GM19395 (cell line): Measurements from ENCODE around the gene VDR.

Experiments used
- ATAC-seq: cut with Tn5 transposase; IDR thresholded peaks from one replicate; pipeline ENCODE4 v1.9.1; 2021; ENCODE audit warnings: mild to moderate bottlenecking, moderate library complexity; ENCODE audit not compliant: unreplicated experiment

VDR gene

DNA sequence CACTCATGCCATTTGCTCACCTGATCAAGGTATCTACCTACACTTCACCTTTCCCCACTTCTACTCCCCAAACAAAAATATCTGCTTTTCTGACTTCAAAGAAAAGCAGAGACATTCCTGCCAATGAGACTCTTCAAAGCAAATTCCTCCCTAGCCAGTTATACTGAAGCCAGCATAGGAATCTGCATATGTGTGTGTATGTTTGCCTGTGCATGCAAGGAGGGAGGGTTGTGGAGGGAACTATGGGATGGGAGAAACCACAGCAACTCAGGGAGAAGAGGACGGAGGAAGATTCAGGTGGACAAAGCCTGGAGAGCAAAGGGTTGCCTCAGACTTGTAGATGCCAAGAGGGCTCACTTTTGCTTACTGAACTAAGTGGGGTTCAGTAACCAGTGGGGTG lies 26.4 kb upstream of the VDR start:
- no peak for ATAC-seq

DNA sequence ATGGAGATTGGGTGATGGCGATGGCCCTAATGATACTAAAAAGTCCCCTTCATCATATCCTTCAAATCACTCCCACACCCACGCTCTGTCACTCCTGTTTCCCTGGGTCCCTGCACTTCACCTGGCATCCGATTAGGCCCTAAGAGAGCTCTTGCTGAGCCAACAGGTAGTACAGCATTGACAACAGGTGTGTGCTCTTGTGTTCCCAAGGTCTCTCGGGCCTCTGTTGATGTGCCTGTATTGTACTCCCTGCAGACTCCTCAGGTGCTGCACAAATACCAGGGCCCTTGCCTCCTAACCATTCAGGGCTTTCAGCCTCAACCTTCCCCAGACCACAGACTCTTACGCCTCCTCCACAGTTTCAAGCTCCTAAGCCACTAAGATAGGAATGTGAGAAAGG lies 25.8 kb upstream of the VDR start:
- ATAC-seq = no peak

DNA sequence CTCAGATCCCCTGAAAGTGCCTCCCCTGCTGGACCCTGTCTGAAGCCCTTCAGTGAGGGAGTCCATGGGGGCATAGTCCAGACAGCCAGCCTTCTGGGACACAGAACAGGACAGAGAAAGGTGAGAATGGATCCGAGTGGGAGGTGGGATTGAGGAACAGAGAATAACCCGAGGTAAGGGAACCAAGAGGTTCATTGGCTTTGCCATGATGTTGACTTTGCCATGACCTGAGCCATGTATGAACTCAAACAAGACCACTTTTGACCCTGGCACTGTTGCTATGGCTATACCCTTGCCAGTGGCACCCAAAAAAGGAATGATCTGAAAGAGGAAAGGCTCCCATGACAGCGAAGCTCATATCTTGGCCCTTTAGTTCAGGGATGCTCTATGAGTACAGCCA lies 22.6 kb upstream of the VDR start:
- no peak for ATAC-seq

DNA sequence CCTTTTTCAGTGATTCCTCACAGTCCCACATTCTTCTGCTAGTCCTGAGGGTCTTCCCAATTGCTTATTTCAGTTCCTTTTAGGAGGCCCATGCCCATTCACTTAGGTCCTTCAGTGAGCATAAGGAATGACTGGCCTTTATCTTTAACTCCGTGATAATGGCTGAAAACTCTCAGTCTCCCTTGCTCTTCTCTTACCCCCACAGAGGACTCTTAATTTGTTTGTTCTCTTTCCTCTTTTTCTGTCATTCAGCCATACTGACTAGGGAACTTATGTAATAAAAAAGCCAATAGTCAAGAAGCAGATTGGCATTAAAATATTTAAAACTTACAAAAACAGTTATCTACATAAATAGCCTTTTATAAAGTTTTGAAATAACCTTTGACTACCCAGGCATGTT lies 17.1 kb upstream of the VDR start:
- no peak for ATAC-seq

DNA sequence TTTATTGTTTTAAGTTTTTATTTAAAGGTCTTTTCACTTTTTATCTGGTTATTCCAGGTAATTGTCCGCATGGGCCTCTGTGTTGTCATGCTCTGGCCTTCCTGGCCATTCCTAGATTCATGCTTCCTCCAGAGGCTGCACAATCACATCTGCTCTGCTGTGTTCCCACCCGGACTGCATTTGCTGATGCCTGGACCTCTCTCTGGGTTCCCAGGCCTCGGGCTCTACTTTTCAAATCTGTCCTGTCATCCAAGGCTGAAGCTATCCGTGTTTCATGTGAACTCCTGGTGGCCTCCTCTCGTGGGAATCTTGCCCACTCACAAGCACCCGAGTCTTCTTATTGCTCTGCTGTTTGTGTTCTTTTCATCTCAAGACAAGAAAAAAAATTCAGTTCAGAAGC lies 16.1 kb upstream of the VDR start:
- no peak for ATAC-seq

DNA sequence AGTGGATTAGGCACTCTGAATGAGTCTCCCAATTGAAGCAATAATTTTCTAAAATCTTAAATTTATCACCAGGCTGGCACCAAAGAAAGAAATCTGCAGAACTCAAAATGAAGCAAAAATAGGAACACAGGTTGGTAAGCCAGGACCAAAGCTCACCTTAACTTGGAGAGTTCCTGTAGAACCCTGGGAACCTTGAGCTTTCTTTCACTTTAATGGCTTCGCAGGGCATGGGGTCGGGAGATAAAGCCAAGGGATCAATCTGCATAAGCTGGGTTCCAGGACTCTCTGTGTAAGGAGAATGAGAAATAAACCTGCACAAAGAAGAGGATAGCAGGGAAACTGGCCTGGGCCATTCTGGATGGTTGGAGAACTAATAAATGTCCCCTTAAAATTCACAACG lies 8.3 kb upstream of the VDR start:
- ATAC-seq = no peak

DNA sequence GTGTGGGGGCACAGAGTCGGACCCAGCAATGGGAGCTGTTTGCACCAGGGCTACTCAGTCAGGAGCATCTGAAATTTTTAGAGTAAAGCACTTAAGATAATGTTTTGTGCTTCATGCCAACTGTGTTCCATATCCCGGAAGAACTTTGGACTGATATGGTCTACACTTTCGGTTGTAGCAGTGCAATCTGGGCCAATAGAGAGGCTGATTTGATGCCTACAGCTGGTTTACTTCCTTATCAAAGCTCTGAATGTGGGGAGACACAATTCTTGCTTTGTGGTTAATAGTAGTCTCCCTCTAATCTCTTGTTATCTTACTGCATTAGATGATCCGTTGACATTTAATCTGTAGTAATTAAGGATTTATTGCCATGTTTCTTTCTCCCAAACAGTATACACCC lies 7.8 kb upstream of the VDR start:
- no peak for ATAC-seq

DNA sequence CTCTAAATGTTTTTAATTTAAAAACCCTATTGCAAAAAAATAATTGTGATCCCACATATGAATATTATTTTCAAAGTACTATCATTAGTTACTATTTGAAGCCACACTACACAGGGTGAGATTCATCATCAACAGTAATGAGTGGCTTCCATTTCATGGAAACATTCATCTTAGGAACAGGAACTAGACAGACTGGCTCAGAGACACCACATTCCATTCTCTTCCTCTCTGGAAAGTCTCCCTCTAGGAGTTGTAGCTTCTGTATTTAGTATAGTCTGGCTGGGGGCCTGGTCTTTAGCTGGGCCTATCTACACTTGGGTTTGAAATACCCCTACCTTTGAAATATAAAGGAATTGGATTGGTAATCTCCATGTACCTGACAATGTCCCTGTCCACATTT lies 6.2 kb upstream of the VDR start:
- ATAC-seq = no peak

DNA sequence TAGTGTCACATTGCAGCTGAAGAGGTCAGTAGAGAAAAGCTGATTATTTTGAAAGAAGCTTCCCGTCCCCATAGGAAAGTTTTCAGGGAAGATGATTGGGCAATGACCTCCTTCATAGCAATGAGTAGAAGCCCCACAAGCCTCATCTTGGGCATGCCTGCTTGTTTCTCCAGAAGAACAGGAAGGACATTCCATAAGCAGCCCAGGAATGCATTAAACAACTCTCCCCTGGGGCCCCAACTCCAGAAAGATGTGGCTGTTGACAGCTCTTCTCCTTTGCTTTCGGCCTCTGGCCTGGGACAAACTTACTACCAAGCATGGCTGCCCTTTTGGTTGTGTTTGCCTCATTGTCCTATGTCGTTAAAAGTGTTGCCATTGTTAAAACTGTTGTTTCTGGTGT lies 5.7 kb upstream of the VDR start:
- ATAC-seq = no peak

DNA sequence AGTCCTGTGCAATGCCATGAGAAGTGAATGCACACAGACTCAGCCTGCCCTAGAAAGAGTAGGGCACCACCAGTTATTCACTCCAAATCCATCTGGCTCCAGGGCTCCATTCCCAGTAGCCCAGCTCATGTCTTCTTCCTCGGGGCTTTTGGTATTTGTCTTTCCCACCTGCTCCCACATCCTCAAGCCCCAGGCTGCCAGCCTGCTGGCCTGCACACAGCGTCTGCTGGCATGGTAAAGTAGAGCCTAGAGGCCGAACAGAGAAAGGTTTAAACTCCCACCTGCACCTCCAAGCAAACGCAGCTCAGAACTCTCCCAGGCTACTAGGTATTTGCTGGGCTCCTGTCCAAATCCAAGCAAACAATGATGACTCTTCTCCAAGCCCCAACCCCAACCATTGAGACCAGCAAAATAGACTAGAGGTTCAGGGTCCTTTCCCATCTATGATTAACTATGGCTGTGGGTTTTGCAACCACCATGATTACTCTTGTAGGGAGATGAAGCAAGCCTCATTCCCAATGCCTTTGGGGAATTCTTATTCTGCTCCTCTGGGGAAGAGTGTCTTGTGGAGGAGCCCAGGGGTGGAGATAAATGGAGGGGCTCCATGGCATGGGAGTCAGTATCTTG lies 5.2 kb upstream of the VDR start:
- ATAC-seq = no peak

DNA sequence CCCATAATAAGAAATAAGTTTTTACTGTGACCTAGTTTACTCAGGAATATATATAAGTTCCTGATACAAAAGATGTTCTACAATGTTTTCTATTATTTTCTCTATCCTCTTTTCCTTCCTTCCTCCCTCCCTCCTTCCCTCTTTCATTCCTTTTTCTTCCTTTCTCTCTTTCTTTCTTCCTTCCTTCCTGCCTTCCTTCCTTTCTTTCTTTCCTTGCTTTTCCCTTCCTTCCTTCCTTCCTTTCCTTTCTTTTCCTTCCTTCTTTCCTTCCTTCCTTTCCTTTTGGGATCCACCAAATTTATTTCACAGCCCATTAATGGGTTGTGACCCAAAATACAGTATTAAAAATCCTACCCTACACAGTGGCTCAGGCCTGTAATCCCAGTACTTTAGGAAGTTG lies 3.9 kb upstream of the VDR start:
- ATAC-seq = no peak

DNA sequence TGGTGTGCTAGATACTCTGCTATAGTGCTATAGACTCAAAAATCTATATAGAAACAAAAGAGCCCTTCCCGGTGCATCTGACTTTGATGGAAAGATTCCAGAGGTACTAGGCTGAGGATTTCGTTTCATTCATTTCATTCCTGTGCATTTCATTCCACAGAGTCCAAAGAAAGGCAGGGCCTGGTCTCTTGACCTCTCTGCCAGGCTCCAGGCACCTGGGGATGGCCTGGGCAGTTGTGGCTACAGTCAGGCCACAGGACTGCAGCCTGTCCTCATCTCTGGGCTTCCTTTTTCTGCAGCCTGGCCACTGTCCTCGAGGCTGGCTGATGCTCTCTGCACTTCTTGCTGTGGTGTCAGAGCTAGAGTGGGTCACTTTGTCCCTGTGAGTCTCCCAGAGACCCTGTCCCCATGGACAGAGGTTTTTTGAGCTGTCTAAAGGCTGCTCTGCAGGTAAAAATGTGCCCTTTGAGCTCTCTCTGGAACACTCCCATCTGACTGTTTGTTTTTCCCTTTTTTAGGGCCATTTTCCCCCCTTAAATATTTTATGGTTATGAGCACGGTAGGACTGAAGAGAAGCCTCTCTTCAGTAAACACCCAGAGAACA lies 3.2 kb upstream of the VDR start:
- no peak for ATAC-seq

DNA sequence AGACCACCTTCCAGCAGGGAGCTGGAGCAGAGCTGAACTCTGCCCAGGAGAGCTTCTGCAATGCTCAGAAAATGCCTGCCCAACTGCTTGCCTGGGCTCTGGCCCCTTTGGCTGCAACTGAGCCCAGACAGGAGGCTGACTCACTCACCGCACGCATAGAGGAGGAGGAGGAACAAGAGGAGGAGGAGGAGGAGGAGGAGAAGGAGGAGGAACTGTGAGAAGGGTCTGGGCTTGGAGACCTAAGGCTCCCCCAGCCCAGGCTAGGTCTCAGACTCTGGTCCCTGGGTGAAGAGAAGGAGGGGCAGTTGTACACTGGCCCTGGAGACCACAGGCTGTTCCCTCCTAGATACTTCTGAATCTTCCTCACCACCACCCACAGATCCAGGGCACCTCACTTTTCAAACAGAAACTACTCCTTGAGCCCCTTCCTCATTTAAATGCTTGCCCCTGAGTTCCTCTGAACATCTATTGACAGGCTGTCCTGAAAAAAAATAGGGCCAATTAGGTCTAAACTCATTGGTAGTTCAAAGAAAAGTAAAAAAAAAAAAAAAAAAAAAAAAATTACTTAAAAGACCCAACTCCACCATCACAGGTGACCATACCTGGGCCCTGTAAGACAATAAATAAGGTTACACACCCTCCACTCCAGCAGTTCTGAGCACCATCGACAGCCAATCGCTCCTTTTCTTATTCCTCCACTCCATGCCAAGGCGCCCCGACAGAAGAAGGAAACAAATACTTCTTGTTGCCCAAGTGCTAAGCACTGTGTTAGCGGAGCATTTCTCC lies 674 bp downstream of the VDR start:
- no peak for ATAC-seq

DNA sequence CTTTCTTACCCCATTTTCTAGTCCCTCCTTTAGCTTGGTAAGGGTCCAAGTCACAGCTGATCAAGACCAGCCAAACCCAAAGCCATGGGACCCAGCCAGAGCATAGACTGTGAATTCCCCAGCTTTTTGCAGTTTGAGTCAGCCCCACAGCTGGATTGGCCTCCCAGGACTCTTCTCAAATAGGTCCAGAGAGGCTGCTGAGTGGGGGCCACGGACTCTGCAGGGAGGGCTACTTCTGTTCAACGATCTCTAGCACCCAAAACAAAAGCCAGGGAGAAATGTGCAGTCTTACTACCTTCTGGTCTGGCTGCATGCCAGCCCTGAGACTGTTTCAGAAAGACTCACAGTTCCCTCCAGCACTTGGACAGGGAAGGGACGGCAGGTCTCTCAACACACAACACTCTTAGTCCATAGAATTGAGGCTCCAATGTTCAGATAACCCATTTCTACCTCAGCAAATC lies 1.6 kb downstream of the VDR start:
- ATAC-seq = no peak

DNA sequence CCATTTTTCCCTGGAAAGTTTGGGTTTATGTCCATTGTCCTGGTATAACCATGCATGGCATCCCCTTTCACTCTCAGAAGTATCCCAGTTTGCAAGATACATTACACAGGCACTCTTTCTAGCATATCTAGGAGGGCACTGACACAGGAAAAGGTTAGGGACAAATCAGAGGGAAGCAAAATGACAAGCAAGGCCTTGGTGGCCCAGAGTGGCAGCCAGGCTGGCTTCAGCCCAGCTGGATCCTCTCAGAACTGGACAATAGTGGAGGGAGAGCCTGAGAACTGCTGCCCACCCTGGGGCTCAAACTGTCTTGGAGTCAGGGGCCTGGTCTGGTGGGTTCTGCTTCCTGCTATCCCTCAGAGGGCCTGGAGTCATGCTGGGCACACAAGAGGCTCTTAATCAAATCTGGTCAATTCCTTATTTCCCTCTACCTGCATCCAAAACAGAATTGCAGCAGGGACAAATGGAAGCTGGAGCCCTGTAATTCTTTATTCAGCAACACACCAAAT lies 2.6 kb downstream of the VDR start:
- ATAC-seq = no peak

DNA sequence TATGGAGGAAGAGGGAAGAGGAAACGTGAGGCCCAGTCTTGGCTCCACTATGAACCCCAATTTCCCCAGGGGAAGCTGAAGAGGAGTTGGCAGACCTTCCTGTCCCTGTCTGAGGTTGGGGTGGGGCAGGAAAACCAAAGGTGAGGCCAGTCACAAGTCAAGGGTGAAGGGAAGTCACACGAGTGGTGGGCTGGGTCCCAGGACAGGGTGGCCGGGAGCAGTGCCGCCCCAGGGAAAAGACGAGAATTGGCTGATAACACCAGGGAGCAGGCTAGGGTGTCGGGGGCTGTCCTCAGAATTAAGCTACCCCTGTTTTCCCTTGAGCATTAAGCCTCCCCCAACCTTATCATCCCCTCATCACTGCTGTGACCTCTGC lies 3.1 kb downstream of the VDR start:
- ATAC-seq = no peak

DNA sequence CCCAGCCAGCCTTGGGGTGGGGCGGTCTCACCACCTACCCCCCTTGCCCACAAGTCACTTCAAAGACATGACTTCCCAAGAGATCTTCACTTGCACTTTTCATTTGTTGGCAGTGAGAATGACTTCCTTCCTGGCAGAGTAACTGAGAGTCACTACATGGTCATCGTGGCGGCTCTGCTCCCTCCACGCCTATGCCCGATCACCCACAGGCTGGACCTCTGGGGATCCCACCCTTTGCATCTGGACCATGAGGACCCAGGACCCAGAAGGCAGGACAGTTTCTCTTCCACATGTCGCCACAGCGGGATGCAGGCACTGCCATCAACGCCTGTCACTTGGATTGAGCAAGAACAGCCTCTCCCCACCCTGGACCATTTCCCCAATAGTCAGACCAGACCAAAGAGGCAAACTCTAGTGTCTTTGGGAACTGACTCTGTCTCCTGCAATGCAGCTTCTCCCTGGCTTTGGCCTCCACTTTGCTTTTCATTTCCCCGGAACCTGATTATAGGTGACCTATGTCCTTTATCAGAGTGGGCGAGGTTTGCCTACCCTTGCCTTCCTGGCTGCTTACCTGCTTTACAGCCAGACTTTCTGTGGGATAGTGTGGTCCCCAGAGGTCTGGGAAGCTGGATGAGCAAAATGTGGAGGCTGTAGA lies 3.6 kb downstream of the VDR start:
- ATAC-seq = no peak

DNA sequence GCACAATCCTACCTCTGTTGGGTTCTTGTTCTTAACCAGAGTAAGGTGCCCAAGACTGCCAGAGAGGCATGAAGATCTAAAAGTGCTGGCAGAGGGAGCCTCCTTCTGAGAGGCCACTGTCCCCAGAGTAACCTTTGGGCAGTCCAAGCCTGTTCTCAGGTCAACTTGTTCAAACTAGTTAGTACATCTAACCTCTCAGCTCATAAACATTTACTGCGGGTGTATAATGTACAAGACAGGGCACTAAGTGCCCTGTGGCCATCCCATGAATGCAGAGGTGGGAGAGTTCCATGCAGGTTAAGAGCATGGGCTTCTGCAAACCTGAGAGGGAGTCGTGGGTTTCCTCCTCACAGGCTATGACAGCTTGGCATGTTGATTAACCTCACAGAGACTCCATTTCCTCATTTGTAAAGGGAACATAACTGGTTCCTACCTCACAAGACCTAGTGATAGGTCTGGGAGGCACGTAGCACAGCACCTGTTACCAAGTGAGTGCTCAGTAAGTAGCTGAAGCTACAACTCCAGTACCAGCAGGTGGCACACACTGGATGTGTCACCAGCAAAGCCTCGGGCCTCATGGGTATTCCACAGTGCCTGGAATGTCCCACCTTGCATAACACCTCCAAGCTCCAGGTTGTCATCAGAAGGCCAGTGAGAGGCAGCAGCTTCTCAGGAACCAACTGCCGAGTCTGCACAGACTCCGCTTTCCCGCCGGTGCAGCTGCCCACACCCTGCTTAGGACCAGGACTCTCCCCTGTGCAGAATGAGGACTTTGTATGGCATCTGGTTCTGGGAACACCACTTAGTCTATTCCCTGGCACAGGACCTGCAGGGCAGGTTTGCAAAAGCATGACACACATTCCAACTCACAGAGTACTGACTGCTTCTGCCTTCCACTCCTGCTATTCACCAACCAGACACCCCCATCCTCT lies 4.4 kb downstream of the VDR start:
- no peak for ATAC-seq

DNA sequence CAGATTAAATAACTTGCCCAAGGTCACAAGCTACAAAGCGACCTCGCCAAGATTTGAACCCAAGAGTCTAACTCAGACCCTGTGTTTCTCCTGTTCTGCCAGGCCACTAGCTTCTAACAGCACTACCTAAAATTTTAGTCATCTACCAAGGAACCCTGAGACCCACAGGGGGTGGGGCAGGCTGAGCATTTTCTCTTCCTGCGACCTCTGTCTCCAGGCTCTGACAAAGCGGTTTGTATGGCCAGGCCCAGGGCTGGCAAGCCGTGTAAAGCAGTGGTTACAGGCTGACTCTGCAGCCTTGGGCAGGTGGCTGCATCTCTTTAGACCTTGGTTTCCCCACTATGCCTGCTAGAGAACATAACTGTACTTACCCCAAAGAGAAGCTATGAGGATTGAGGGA lies 5.3 kb downstream of the VDR start:
- no peak for ATAC-seq

DNA sequence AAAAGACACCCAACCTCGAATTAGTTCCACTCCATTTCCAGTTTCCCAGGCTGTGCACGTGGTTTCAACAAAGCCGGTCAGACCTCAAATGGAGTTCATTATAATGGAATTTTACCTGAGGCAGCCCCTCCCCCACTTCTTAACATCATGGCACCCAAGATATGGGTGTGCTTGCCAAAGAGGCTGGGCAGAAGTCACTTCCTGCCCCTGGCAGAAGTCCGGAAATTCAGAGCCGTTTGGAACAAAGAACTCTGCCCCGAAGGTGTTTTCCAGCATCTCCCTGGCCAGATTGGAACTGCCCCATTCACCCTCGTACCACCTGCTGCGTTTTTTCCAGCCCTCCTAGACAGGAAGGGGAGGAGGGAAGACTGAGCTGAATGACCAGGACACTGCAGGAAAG lies 8.2 kb downstream of the VDR start:
- ATAC-seq = no peak

DNA sequence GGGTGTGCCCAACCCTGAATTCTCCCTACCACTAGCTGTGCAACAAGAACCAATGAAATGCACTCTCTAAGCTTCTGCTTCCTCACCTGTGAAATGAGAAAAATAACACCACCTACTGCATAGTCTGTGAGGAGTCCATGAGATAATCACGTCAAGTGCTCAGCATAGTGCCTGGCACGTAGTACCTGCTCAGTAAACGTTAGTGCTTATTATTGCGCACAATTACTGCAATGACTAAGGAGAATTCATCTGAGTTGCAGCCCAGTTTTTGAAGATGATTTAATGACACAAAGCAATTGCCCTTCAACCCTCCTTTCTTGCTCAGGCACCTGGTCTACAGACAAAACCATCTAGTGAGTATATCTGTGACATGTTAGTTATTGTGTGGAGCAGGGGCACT lies 8.8 kb downstream of the VDR start:
- ATAC-seq = no peak
